SK-N-SH (cell line): ENCODE results near the gene PHF1. TPM values are rescaled to one million over a fixed set of nuclear protein-coding genes. Genes with fewer than 3 reads are reported as not detected.

Source experiments
- CTCF ChIA-PET: fragments of 300-600, 350-600 bp; formaldehyde crosslinking; extraction: SDS; loops from one replicate; lab custom pipeline; 2021; lab: Yijun Ruan, JAX
- POLR2A ChIA-PET: fragments of 350-600 bp; sonication (Branson Sonifier 250); formaldehyde crosslinking; extraction: SDS; loops from one replicate; lab custom pipeline; 2020; ENCODE audit warnings: antibody characterized with exemption, inconsistent platforms; lab: Yijun Ruan, JAX
- DNase-seq: peaks from one replicate; pipeline ENCODE4 v3.0.0; 2012
- H2AFZ ChIP-seq: fragments of 200-600 bp; sonication (generic); 2 replicates; pipeline ENCODE4 v1.8.1; 2016; ENCODE audit warnings: antibody characterized with exemption, mild to moderate bottlenecking, low read depth
- H3F3A ChIP-seq: fragments of 200-600 bp; sonication (generic); replicated peaks from 2 replicates; pipeline ENCODE3; 2016; ENCODE audit warnings: antibody characterized with exemption, mild to moderate bottlenecking; ENCODE audit not compliant: insufficient read depth
- H3K27ac ChIP-seq, 2 experiments: fragments of 200-500 bp in 1 of 2; fragments of 200-600 bp in 1 of 2; sonication (Bioruptor generic) in 1 of 2; sonication (generic), shearing (Covaris generic) in 1 of 2; 2 replicates each; pipeline versions ENCODE4 v1.5.1 to v1.6.1; 2014 to 2016; ENCODE audit warnings: low read depth in 2 of 2, inconsistent platforms in 1 of 2, low read length in 1 of 2, mild to moderate bottlenecking in 1 of 2, mixed read lengths in 1 of 2
- H3K27me3 ChIP-seq: fragments of 200-600 bp; sonication (generic), shearing (Covaris generic); 2 replicates; pipeline ENCODE4 v1.6.1; 2016; ENCODE audit warnings: mixed run types; ENCODE audit not compliant: insufficient read depth
- H3K36me3 ChIP-seq, 2 experiments: fragments of 200-500 bp in 1 of 2; fragments of 200-600 bp in 1 of 2; sonication (Bioruptor generic) in 1 of 2; sonication (generic) in 1 of 2; replicated peaks in 1 of 2; 2 replicates each; pipeline versions ENCODE3 to v1.5.1; 2014 to 2016; ENCODE audit warnings: low read length in 1 of 2, mild to moderate bottlenecking in 1 of 2; ENCODE audit not compliant: insufficient read depth in 2 of 2, control insufficient read depth in 1 of 2
- H3K4me1 ChIP-seq, 2 experiments: fragments of 200-500 bp in 1 of 2; fragments of 200-600 bp in 1 of 2; sonication (Bioruptor generic) in 1 of 2; sonication (generic), shearing (Covaris generic) in 1 of 2; 2 replicates each; pipeline versions ENCODE4 v1.5.1 to v1.6.1; 2014 to 2016; ENCODE audit warnings: low read depth in 1 of 2, low read length in 1 of 2, mixed run types in 1 of 2; ENCODE audit not compliant: insufficient read depth in 2 of 2, control insufficient read depth in 1 of 2
- H3K4me2 ChIP-seq: fragments of 200-600 bp; sonication (generic), shearing (Covaris generic); 2 replicates; pipeline ENCODE4 v1.6.1; 2017; ENCODE audit warnings: mixed run types
- H3K4me3 ChIP-seq, 2 experiments: fragments of 200-500 bp in 1 of 2; fragments of 200-600 bp in 1 of 2; sonication (Bioruptor generic) in 1 of 2; sonication (generic), shearing (Covaris generic) in 1 of 2; 2 replicates each; pipeline versions ENCODE4 v1.5.1 to v1.8.1; 2014 to 2016; ENCODE audit warnings: low read depth in 2 of 2, inconsistent platforms in 1 of 2, low read length in 1 of 2, mild to moderate bottlenecking in 1 of 2, mixed read lengths in 1 of 2, moderate library complexity in 1 of 2
- H3K79me2 ChIP-seq: fragments of 200-600 bp; sonication (generic); 2 replicates; pipeline ENCODE4 v1.8.1; 2017; ENCODE audit warnings: mild to moderate bottlenecking; ENCODE audit not compliant: insufficient read depth
- H3K9ac ChIP-seq: fragments of 200-600 bp; sonication (generic); 2 replicates; pipeline ENCODE4 v1.6.1; 2017; ENCODE audit warnings: mixed run types
- H3K9me2 ChIP-seq: fragments of 200-600 bp; sonication (generic); 2 replicates; pipeline ENCODE4 v1.6.1; 2017; ENCODE audit warnings: mixed run types
- H3K9me3 ChIP-seq: fragments of 200-600 bp; sonication (generic); 2 replicates; pipeline ENCODE4 v1.6.1; 2017; ENCODE audit warnings: mixed run types, mild to moderate bottlenecking, moderate library complexity
- H4K20me1 ChIP-seq: fragments of 200-600 bp; sonication (generic); 2 replicates; pipeline ENCODE4 v1.6.1; 2017; ENCODE audit warnings: mild to moderate bottlenecking, mixed run types; ENCODE audit not compliant: insufficient read depth
- CTCF ChIP-seq: fragments of 200-600 bp; sonication (generic); IDR thresholded peaks from 2 replicates; pipeline ENCODE4 v1.6.1; 2017; ENCODE audit warnings: antibody characterized with exemption, mild to moderate bottlenecking, moderate library complexity
- FOXJ3 ChIP-seq: sonication (generic); formaldehyde crosslinking; IDR thresholded peaks from 2 replicates; pipeline ENCODE4 v1.5.1; 2020; ENCODE audit warnings: mild to moderate bottlenecking, missing genetic modification reagents
- JUND ChIP-seq: IDR thresholded peaks from 2 replicates; pipeline ENCODE4 v1.4.0; 2012
- MAX ChIP-seq: IDR thresholded peaks from 2 replicates; pipeline ENCODE4 v1.4.0; 2012; ENCODE audit warnings: low read depth
- NFIC ChIP-seq: IDR thresholded peaks from 2 replicates; pipeline ENCODE4 v1.4.0; 2012; ENCODE audit warnings: borderline replicate concordance
- PBX3 ChIP-seq: IDR thresholded peaks from 2 replicates; pipeline ENCODE4; 2012
- RAD21 ChIP-seq: IDR thresholded peaks from 2 replicates; pipeline ENCODE4 v1.6.1; 2012; ENCODE audit warnings: mild to moderate bottlenecking, low read length
- RXRA ChIP-seq: IDR thresholded peaks from 2 replicates; pipeline ENCODE4 v1.4.0; 2012; ENCODE audit warnings: low read depth, mild to moderate bottlenecking, borderline replicate concordance
- SMC3 ChIP-seq: IDR thresholded peaks from 2 replicates; pipeline ENCODE4 v1.6.1; 2012; ENCODE audit warnings: low read depth, low read length, improper control_type of control experiment
- TAF1 ChIP-seq: IDR thresholded peaks from 2 replicates; pipeline ENCODE4 v1.6.1; 2012; ENCODE audit warnings: low read depth, mild to moderate bottlenecking, low read length, moderate library complexity, borderline replicate concordance
- WGBS: methylation state at CpG from one replicate; pipeline ENCODE4 v1.1.6; 2017; ENCODE audit warnings: low lambda C conversion rate; 5-methylcytosine and 5-hydroxymethylcytosine counted together
- polyA plus RNA-seq, 3 experiments: library from polyadenylated mRNA; depleted of rRNA; stranded (reverse); fragments of >200 nt; gene quantifications; 2 replicates each; pipeline ENCODE4 v1.2.3, GENCODE V29; 2012
- TF ChIP-seq, protein P1 (sequence below): IDR thresholded peaks from 2 replicates; pipeline ENCODE4 v1.4.0; 2012; ENCODE audit warnings: low read depth, borderline replicate concordance

PHF1 gene
- polyA plus RNA-seq, 1 of the 3 experiments (the other 2 are of a cell fraction) = 48.7 TPM

DNA sequence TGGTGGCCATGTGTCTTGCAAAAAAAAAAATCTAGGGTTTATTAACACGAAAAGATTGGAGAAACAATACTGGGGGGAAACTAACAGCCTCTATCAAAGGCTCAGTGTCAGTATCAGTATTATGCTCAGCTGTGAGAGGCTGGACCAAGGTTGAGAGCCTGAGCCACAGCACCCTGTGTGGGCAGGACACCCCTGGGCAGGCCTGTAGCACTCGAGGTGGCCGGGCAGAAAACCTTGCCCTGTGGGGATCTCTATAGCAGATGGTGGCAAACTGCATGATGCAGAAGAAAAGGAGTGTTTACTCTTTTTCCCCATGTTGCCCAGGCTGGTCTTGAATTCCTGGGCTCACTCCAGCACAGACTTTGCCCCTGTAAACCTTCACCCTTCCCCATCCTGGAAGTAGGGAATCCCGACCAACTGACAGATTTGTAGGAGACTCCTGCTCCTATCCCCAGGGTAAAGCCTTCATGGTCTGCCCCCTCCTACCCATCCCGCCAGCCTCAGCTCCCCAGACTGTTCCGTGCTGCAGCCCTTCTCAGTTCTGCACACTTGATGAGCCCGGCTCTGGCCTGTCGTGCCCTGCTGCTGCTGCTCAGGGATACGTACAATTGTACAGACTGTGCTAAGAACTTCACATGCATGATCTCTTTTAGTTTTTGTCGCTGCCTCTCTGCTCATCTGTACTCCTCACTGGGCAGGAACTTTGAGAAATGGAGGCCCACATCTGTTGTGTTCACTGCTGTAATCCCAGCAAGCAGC, 27.2 kb upstream of the PHF1 start:
- Histone ChIP-seq H3K9ac (no peak overlapping the region), H3K4me1 (no peaks in the 10 kb centered on the region), H3K79me2 (no peaks in the 10 kb centered on the region), H3K9me3 (no peaks in the 10 kb centered on the region), H3K4me2 (no peak overlapping the region), H2AFZ (no peak overlapping the region), H3K9me2 (no peaks in the 10 kb centered on the region), H3K27ac (no peak overlapping the region), H3K36me3 (no peaks in the 10 kb centered on the region), H3F3A (no peaks in the 10 kb centered on the region), H4K20me1 (no peaks in the 10 kb centered on the region), H3K27me3 (no peaks in the 10 kb centered on the region), H3K4me3 (no peak overlapping the region)
- ChIA-PET CTCF (interaction anchor here (0.7 to 1.4 kb wide), 3 partner anchors 9 to 117 kb away, joined by 3 to 4 read pairs (median 3); no protein-coding TSS in a partner anchor), POLR2A (no interaction called here)
- TF ChIP-seq MAX (no peak), JUND (no peak)
- TF ChIP-seq, protein P1, sequence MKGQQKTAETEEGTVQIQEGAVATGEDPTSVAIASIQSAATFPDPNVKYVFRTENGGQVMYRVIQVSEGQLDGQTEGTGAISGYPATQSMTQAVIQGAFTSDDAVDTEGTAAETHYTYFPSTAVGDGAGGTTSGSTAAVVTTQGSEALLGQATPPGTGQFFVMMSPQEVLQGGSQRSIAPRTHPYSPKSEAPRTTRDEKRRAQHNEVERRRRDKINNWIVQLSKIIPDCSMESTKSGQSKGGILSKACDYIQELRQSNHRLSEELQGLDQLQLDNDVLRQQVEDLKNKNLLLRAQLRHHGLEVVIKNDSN = no peak
- DNase-seq = no peak
- WGBS = 70% methylated on average over 9 of the region's 10 CpGs

DNA sequence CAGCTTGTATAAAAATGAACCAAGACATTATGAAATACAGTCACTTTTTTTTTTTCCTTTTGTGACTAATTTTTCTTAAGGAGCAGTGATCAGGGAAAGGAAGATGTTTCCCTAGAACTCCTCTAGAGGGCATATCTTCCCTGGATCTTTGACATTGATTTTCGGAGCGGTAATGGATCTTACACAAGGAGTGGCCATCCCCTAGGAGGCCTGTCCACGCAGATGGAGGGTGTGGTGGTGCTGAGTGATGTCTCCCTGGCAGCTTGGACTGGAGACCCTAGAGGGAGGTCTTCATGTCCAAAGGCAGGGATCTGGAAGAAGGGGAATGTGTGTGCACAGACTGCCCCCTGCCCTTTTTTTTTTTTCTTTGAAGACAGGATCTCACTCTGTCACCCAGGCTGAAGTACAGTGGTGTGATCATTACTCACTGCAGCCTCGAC, 26.2 kb upstream of the PHF1 start:
- Histone ChIP-seq H3F3A (no peaks in the 10 kb centered on the region), H3K9ac (no peak overlapping the region), H3K4me3 (no peak overlapping the region), H3K79me2 (no peaks in the 10 kb centered on the region), H3K9me2 (no peaks in the 10 kb centered on the region), H4K20me1 (no peaks in the 10 kb centered on the region), H3K27ac (no peak overlapping the region), H3K4me2 (no peak overlapping the region), H3K27me3 (no peaks in the 10 kb centered on the region), H3K36me3 (no peaks in the 10 kb centered on the region), H2AFZ (no peak overlapping the region), H3K9me3 (no peaks in the 10 kb centered on the region), H3K4me1 (no peaks in the 10 kb centered on the region)
- 59% methylated on average over 4 of the region's 4 CpGs for WGBS
- TF ChIP-seq RAD21 = 0 out of 2 replicates have a peak, but pooled peaks have one; percentile 18
- TF ChIP-seq TAF1 = no peak
- no peak for TF ChIP-seq MAX
- TF ChIP-seq PBX3 = no peak
- TF ChIP-seq SMC3 = no peak
- TF ChIP-seq NFIC = no peak
- TF ChIP-seq CTCF = peak; percentile 54
- TF ChIP-seq FOXJ3 (CRISPR knock-in tag) = no peak
- TF ChIP-seq RXRA = no peak
- DNase-seq = no peak
- ChIA-PET POLR2A (no interaction called here), CTCF (interaction anchor here (1.3 to 1.4 kb wide), 2 partner anchors 10 to 18 kb away, joined by 3 to 4 read pairs; no protein-coding TSS in a partner anchor)
